A673 (cell line): Measurements from ENCODE around the gene EDNRA.

Experiments used
- EZH2 ChIP-seq: fragments of 200-600 bp; sonication (generic); IDR thresholded peaks from 2 replicates; pipeline ENCODE4 v1.6.1; 2017; ENCODE audit warnings: borderline replicate concordance, low read depth, mild to moderate bottlenecking, mixed read lengths, antibody characterized with exemption, low read length; ENCODE audit not compliant: poor library complexity, severe bottlenecking
- TF ChIP-seq, protein P1 (sequence below): fragments of 300-800, 200-600 bp; sonication (generic); conservative IDR thresholded peaks from 2 replicates; pipeline ENCODE4 v1.5.1; 2017; ENCODE audit warnings: low read depth, mild to moderate bottlenecking, antibody characterized with exemption, low read length, moderate library complexity, mixed read lengths

DNA sequence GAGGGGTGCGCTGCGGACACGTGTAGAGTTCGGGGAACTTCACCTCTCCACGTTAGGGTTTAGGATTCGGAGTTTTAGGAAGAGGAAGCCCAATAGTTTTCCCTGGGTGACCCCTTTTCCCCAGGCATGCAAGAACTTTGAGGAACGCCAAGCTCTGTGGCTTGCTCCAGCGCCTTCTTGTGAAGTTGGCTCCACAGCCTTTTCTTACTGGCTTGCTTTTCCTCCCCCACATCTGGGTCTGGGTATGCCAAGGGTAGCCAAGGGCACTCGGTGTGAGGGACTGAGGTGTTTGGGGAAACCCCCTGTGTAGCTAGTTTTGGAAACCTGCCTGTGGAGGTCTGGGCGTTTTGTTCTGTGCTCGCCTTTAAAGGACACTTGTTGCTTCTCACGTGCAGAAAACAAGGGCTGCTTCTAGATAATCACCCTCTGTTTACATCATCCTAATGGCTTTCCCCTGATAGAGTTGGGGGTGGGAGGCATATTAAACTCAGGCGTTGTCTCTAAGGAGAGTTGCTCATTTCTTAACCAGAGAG is 746 bp downstream of the EDNRA start:
- TF ChIP-seq, protein P1, sequence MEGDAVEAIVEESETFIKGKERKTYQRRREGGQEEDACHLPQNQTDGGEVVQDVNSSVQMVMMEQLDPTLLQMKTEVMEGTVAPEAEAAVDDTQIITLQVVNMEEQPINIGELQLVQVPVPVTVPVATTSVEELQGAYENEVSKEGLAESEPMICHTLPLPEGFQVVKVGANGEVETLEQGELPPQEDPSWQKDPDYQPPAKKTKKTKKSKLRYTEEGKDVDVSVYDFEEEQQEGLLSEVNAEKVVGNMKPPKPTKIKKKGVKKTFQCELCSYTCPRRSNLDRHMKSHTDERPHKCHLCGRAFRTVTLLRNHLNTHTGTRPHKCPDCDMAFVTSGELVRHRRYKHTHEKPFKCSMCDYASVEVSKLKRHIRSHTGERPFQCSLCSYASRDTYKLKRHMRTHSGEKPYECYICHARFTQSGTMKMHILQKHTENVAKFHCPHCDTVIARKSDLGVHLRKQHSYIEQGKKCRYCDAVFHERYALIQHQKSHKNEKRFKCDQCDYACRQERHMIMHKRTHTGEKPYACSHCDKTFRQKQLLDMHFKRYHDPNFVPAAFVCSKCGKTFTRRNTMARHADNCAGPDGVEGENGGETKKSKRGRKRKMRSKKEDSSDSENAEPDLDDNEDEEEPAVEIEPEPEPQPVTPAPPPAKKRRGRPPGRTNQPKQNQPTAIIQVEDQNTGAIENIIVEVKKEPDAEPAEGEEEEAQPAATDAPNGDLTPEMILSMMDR: no peak
- no peak for TF ChIP-seq EZH2
